Epidermal melanocyte (primary cell): ENCODE data around the gene ZNF775.

ENCODE experiments used
- DNase-seq: peaks from one replicate; pipeline ENCODE4 v3.0.0; 2011; ENCODE audit warnings: low spot score; ENCODE audit not compliant: insufficient read length

ZNF775 gene

GRCh38 chr7:150345012-150345411 lies 34.1 kb upstream of the ZNF775 start:
- no peak for DNase-seq

GRCh38 chr7:150346922-150347321 lies 32.2 kb upstream of the ZNF775 start:
- DNase-seq, result no peak

- DNase-seq, result no peak
Observed at GRCh38 chr7:150351587-150352194, 27.4 kb upstream of the ZNF775 start.

- no peak for DNase-seq
Observed at GRCh38 chr7:150355666-150356059, 23.5 kb upstream of the ZNF775 start.

GRCh38 chr7:150356265-150356897 lies 22.7 kb upstream of the ZNF775 start:
- DNase-seq, result no peak

GRCh38 chr7:150357270-150357669 lies 21.9 kb upstream of the ZNF775 start:
- DNase-seq, result no peak

GRCh38 chr7:150357771-150358427 lies 21.2 kb upstream of the ZNF775 start:
- DNase-seq, result no peak

- DNase-seq, result no peak
Observed at GRCh38 chr7:150358433-150358832, 20.7 kb upstream of the ZNF775 start.

- no peak for DNase-seq
Observed at GRCh38 chr7:150358988-150359621, 20.0 kb upstream of the ZNF775 start.

- no peak for DNase-seq
Observed at GRCh38 chr7:150359622-150360362, 19.3 kb upstream of the ZNF775 start.

GRCh38 chr7:150360363-150361058 lies 18.6 kb upstream of the ZNF775 start:
- DNase-seq, result no peak

- no peak for DNase-seq
Observed at GRCh38 chr7:150361402-150361801, 17.7 kb upstream of the ZNF775 start.

GRCh38 chr7:150361807-150362621 lies 17.1 kb upstream of the ZNF775 start:
- no peak for DNase-seq

- no peak for DNase-seq
Observed at GRCh38 chr7:150363370-150363769, 15.8 kb upstream of the ZNF775 start.

- DNase-seq, result no peak
Observed at GRCh38 chr7:150363872-150364271, 15.3 kb upstream of the ZNF775 start.

GRCh38 chr7:150365194-150365593 lies 13.9 kb upstream of the ZNF775 start:
- no peak for DNase-seq

GRCh38 chr7:150365673-150366398 lies 13.3 kb upstream of the ZNF775 start:
- no peak for DNase-seq

GRCh38 chr7:150367677-150368095 lies 11.4 kb upstream of the ZNF775 start:
- DNase-seq, result no peak

- DNase-seq, result peak; percentile 86
Observed at GRCh38 chr7:150368096-150368883, 10.8 kb upstream of the ZNF775 start, which contains the start of gene REPIN1. TSS of gene REPIN1 (plus strand) at chr7:150368822. CDS start at chr7:150369712, 890 bp downstream.
